GM10248 (cell line): Measurements from ENCODE around the gene PEPD.

Experiments used
- CTCF ChIA-PET: fragments of 300-600 bp; sonication (Branson Sonifier 250); formaldehyde crosslinking; extraction: SDS; loops from one replicate; lab custom pipeline; 2021; ENCODE audit warnings: antibody characterized with exemption; lab: Yijun Ruan, JAX
- POLR2A ChIA-PET: fragments of 350-650 bp; sonication (Branson Sonifier 250); formaldehyde crosslinking; extraction: SDS; loops from one replicate; lab custom pipeline; 2020; ENCODE audit warnings: antibody characterized with exemption; lab: Yijun Ruan, JAX
- DNase-seq: peaks from one replicate; pipeline ENCODE4 v3.0.0; 2012; ENCODE audit errors: extremely low spot score
- CTCF ChIP-seq: IDR thresholded peaks from 2 replicates; pipeline ENCODE4 v1.5.1; 2012; ENCODE audit warnings: mild to moderate bottlenecking, low read depth; ENCODE audit errors: extremely low read depth, missing control alignments, control extremely low read depth

Gene PEPD

GRCh38 chr19:33554821-33555220 is 33.2 kb upstream of the PEPD start:
- ChIA-PET CTCF (no interaction called here), POLR2A (no interaction called here)
- TF ChIP-seq CTCF = no peak
- no peak for DNase-seq

GRCh38 chr19:33554391-33554790 is 32.8 kb upstream of the PEPD start:
- DNase-seq = no peak
- ChIA-PET POLR2A (no interaction called here), CTCF (interaction anchor here (1.4 kb wide), 1 partner anchor 10 kb away, joined by 3 read pairs; no protein-coding TSS in a partner anchor)
- TF ChIP-seq CTCF = no peak

DNA sequence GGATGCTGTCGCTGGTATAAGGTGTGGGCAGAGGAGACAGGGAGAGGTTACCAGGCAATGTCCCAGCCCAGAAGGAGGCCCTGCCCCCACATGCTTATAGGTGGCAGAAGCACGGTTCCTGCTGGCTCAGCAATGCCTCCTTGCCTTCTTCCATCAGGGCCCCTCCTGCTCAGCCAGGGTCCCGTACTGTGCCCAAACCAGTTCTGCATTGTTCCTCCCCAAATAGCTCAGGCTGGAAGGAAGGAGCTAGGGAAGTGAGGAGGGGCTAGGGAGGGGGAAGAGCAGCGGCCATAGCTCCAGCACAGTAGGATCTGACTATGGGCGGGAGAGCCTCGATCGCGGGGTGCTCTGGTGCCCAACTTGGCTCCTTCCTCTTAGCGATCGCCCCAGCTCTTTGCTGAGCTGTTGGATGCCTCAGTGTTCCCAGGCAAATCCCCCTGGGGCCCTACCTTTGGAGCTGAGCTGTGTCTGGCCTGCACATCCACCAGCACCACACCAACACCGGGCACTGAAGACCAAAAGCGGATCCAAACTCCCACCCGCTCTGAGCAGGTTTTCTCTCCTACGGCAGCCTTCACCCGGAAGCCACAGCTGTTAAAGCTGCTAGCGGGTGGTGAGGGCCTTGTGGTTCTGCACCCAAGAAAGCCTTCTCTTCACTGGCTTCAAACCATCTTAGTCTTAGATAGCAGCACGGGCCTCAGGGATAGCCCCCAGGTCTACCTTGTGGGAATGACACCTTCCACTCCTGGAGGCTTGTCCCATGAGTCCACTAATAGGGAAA is 32.1 kb upstream of the PEPD start:
- ChIA-PET POLR2A (no interaction called here), CTCF (interaction anchor here (1.4 kb wide), 1 partner anchor 9 kb away, joined by 3 read pairs; no protein-coding TSS in a partner anchor)
- TF ChIP-seq CTCF = no peak
- no peak for DNase-seq

- DNase-seq = no peak
- POLR2A ChIA-PET = no interaction called here
- TF ChIP-seq CTCF = no peak
- CTCF ChIA-PET = no interaction called here
Observed at GRCh38 chr19:33552928-33553279, 31.3 kb upstream of the PEPD start.

- ChIA-PET CTCF (no interaction called here), POLR2A (no interaction called here)
- no peak for DNase-seq
- TF ChIP-seq CTCF = no peak
Observed at GRCh38 chr19:33552191-33552927, 30.8 kb upstream of the PEPD start.

DNA sequence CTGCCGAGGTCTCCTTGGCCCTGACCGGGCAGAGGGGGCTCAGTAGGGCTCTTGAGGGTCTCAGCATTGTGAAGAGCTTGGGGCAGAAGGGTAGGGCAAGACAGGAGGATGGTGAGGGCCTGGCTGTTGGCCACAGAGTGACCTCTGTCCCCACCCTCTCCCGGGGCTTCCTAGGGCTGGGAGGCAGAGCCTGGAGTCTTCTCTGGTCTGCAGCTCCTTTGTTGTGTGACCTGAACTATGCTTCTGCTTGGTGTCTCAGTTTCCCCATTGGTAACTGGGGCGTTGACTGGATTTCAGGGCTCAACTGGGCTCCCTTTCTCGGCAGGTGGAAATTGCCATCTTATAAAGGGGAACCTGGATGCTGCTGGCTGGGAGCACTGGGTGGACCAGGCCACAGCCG is 30.1 kb upstream of the PEPD start:
- ChIA-PET POLR2A (no interaction called here), CTCF (no interaction called here)
- TF ChIP-seq CTCF = no peak
- no peak for DNase-seq
